Measurements from ENCODE around the gene DENND4C. TPM values are rescaled to one million over a fixed set of nuclear protein-coding genes. Genes with fewer than 3 reads are reported as not detected.
A peak's percentile ranks its signal among the peaks of the same experiment; 100 is the strongest.

Gene DENND4C
- 10 to 100 TPM; 16.5 to 20.6 (median 19.3) TPM for total RNA-seq (2021; fragmentation: NEBNext Ultra II Directional; extraction: Animal tissue kit (Norgen Biotek cat#: 25700))
- long read RNA-seq, partial matches to known transcripts, result 3 of 6 reads
- long read RNA-seq, other reads (novel, unspliced or antisense), result 2 of 6 reads

DNA sequence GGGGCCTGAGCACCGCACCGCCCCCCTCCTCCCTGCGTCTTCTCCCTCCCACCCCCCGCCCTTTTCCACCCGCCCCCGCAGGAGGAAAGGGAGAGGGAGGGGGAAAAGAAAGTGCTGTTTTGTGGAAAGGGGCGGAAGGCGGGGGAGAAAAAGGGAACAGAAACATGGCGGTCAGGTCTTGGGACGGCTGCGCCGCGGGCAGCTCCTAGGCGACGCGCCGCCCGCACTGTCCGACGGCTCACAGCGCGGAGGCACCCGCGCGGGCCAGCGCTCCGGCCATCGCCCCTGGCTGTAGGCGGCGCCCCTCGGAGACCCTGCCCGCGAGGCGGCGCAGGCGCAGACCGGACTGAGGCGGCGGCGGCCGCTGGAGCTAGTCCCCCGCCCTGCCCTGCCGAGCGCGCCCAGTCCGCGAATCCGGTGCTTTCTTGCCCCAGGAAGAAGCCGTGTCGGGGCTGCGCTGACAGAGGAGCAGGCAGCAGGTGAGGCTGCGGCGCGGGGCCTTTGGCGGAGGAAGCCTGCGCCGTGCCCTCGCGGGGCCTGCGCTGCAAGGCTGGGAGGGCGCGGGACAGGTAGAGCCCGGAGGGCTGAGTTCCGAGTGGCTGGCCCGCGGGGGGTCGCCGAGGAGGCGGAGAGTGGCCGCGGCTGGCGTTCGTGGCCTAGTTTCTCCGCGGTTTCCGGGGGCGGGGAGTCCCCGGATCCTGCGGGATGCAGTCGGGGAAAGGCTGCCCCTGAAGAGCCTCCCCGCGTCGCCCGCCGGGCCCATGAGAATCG, at the start of gene DENND4C:
Gene DENND4C (plus strand): TSS at position 339 of the 771 bp plus-strand sequence. CDS start 45,482 bp downstream, outside the sequence.
- peak; percentile 71 for DNase-seq
- Mint-ChIP-seq H3K36me3 (ENCODE audit: low read depth) (no peaks in the 10 kb centered on the region), H3K27ac (no peak within 1 kb of the TSS; the same call in none of the 2 replicates), H3K27me3 (ENCODE audit: insufficient read depth) (no peaks in the 10 kb centered on the region), H3K9me3 (no peaks in the 10 kb centered on the region), H3K4me3 (no peak within 1 kb of the TSS; the same call in 1 of the 2 replicates), H3K4me1 (ENCODE audit: low read depth) (peaks cover 10% of the 10 kb centered on the region)
- TF ChIP-seq, protein P1, sequence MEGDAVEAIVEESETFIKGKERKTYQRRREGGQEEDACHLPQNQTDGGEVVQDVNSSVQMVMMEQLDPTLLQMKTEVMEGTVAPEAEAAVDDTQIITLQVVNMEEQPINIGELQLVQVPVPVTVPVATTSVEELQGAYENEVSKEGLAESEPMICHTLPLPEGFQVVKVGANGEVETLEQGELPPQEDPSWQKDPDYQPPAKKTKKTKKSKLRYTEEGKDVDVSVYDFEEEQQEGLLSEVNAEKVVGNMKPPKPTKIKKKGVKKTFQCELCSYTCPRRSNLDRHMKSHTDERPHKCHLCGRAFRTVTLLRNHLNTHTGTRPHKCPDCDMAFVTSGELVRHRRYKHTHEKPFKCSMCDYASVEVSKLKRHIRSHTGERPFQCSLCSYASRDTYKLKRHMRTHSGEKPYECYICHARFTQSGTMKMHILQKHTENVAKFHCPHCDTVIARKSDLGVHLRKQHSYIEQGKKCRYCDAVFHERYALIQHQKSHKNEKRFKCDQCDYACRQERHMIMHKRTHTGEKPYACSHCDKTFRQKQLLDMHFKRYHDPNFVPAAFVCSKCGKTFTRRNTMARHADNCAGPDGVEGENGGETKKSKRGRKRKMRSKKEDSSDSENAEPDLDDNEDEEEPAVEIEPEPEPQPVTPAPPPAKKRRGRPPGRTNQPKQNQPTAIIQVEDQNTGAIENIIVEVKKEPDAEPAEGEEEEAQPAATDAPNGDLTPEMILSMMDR (IDR thresholded peaks at IDR 0.05), result peak; percentile 44; the same call in 1 of the 2 replicates

DNA sequence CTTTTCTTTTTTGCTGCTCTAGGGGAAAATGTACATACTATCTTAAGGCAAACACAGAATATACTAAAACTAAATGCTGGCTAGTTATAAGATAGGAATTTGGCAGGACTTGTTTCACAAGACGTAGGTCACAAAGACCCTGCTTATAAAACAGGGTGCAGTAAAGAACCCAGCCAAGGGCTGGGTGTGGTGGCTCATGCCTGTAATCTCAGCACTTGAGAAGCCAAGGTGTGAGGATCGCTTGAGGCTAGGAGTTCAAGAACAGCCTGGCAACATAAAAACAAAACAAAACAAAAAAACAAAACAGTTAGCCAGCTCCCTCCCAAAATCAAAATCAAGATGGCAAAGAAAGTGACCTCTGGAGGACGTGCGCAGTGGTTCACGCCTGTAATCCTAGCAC, 49.5 kb upstream of the DENND4C start:
- Mint-ChIP-seq H3K27ac (no peak overlapping the region), H3K9me3 (no peaks in the 10 kb centered on the region), H3K36me3 (ENCODE audit: low read depth) (no peaks in the 10 kb centered on the region), H3K27me3 (ENCODE audit: insufficient read depth) (no peaks in the 10 kb centered on the region), H3K4me1 (ENCODE audit: low read depth) (peaks cover 13% of the 10 kb centered on the region), H3K4me3 (no peak overlapping the region)
- TF ChIP-seq, protein P1 (IDR thresholded peaks at IDR 0.05), result no peak
- DNase-seq, result no peak

DNA sequence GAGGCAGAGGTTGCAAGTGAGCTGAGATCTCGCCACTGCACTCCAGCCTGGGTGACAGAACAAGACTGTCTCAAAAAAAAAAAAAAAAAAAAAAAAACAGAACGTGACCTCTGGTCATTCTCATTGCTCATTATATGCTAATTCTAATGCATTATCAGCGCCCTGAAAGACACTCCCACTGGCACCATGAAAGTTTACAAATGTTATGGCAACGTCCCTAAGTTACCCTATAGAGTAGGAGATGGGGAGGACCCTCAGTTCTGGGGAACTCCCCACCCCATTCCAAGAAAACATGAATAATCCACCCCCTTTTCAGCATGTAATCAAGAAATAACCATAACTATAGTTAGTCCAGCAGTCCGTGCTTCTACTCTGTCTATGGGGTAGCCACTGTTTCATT, 48.9 kb upstream of the DENND4C start:
- H3K4me3 Mint-ChIP-seq, result no peak overlapping the region
- peaks cover 13% of the 10 kb centered on the region for H3K4me1 Mint-ChIP-seq (ENCODE audit: low read depth)
- no peaks in the 10 kb centered on the region for H3K36me3 Mint-ChIP-seq (ENCODE audit: low read depth)
- no peak overlapping the region for H3K27ac Mint-ChIP-seq
- H3K27me3 Mint-ChIP-seq (ENCODE audit: insufficient read depth), result no peaks in the 10 kb centered on the region
- TF ChIP-seq, protein P1 (IDR thresholded peaks at IDR 0.05), result no peak
- H3K9me3 Mint-ChIP-seq, result no peaks in the 10 kb centered on the region
- DNase-seq, result no peak

DNA sequence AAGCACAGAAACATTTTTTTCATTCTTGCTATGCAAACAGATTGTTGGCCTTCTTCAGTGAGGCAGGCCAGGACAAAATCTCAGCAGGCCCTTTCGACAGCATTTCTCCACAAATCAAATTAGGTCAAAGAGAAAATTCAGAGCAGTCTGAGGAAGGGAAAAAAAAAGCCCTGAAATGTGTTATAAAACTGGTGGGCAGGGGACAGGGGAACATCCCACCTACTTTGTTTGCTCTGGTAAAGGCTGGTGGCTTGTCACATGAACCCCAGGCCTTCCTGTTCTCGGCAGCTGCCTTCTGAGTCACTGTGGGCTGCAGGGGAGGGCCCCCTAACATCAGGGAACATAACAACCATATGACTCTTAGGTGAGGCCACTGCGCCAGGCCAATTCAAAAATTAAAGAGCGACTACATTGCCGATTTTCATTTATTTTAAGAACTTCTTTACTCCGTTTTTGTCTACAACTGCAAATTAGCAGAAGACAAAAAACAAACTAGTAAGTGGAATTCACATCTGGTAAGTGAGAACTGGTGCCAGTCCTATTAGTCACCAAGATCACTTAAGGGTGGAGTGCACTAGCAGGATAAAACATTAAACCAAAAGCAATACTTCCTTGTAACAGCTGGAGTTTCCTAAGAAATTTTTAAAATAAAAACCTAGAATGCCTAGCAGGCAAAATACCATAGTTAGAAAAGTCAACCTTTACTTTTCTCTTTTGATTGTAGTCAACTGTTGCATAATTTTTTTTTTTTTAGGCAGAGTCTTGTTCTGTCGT, 46.2 kb upstream of the DENND4C start:
- Mint-ChIP-seq H3K27me3 (ENCODE audit: insufficient read depth) (no peaks in the 10 kb centered on the region), H3K4me3 (peak overlapping the region; percentile 79), H3K9me3 (no peaks in the 10 kb centered on the region), H3K27ac (peak overlapping the region; percentile 99), H3K36me3 (ENCODE audit: low read depth) (no peaks in the 10 kb centered on the region), H3K4me1 (ENCODE audit: low read depth) (peaks cover 13% of the 10 kb centered on the region)
- TF ChIP-seq, protein P1 (IDR thresholded peaks at IDR 0.05), result no peak
- DNase-seq, result peak; percentile 82

DNA sequence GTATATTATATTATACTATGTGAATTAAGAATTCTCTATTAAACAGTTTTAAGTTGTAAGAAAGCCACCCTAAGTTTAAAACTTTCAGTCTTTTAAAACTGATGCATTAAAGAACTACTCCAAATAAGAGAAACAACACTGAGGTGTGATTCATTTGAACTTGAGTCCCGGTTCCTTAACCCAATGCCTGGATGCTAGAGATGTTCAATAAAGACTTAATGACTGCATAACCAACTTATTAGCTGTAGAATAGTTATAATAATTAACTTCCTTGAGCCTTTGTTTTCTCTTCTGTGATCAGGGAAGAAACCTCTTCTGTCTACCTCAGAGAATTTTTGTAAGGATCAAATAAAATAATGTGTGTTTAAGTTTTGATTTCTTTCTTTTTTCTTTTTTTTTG, 45.3 kb upstream of the DENND4C start:
- no peak overlapping the region for H3K27ac Mint-ChIP-seq
- no peaks in the 10 kb centered on the region for H3K36me3 Mint-ChIP-seq (ENCODE audit: low read depth)
- H3K27me3 Mint-ChIP-seq (ENCODE audit: insufficient read depth), result no peaks in the 10 kb centered on the region
- DNase-seq, result no peak
- H3K4me3 Mint-ChIP-seq, result no peak overlapping the region
- H3K4me1 Mint-ChIP-seq (ENCODE audit: low read depth), result peaks cover 13% of the 10 kb centered on the region
- no peaks in the 10 kb centered on the region for H3K9me3 Mint-ChIP-seq
- TF ChIP-seq, protein P1 (IDR thresholded peaks at IDR 0.05), result no peak

Measured in HFFc6 (cell line).